Endodermal cell (in vitro differentiated cells): ENCODE measurements around the gene IMPDH1. TPM values are rescaled to one million over a fixed set of nuclear protein-coding genes. Genes with fewer than 3 reads are reported as not detected.
A peak's percentile ranks its signal among the peaks of the same experiment; 100 is the strongest.

Source experiments
- DNase-seq: peaks from one replicate; pipeline ENCODE4 v3.0.0-alpha.2; 2017
- H3K27ac ChIP-seq: 2 replicates; pipeline ENCODE4 v1.5.1; 2013; ENCODE audit warnings: mild to moderate bottlenecking, low read depth, low read length, moderate library complexity
- H3K27me3 ChIP-seq: 2 replicates; pipeline ENCODE4 v1.6.1; 2013; ENCODE audit warnings: mild to moderate bottlenecking, low read length, moderate library complexity; ENCODE audit not compliant: insufficient read depth, control insufficient read depth, poor library complexity, severe bottlenecking
- H3K36me3 ChIP-seq: 2 replicates; pipeline ENCODE4 v1.7.0; 2013; ENCODE audit warnings: mild to moderate bottlenecking, low read length, moderate library complexity; ENCODE audit not compliant: control insufficient read depth, insufficient read depth
- H3K4me1 ChIP-seq: one replicate; pipeline ENCODE4 v1.7.0; 2013; ENCODE audit warnings: low read length; ENCODE audit not compliant: control insufficient read depth, insufficient read depth
- H3K4me3 ChIP-seq: 2 replicates; pipeline ENCODE4 v1.5.1; 2013; ENCODE audit warnings: mild to moderate bottlenecking, low read length, moderate library complexity
- H3K9ac ChIP-seq: 2 replicates; pipeline ENCODE4 v1.6.1; 2013; ENCODE audit warnings: mild to moderate bottlenecking, low read length, moderate library complexity; ENCODE audit not compliant: poor library complexity, severe bottlenecking; ENCODE audit errors: extremely low read depth
- H3K9me3 ChIP-seq: 2 replicates; pipeline ENCODE4 v1.6.1; 2013; ENCODE audit warnings: mild to moderate bottlenecking, low read length, moderate library complexity; ENCODE audit not compliant: control insufficient read depth
- H3K27ac Mint-ChIP-seq: 2 replicates; pipeline ENCODE4 v1.8.0; 2020; ENCODE audit warnings: mixed read lengths
- H3K27me3 Mint-ChIP-seq: 2 replicates; pipeline ENCODE4 v1.8.0; 2021; ENCODE audit warnings: mild to moderate bottlenecking, mixed read lengths; ENCODE audit not compliant: insufficient read depth
- H3K36me3 Mint-ChIP-seq: 2 replicates; pipeline ENCODE4 v1.8.0; 2020; ENCODE audit warnings: low read depth, mixed read lengths
- H3K4me1 Mint-ChIP-seq: 2 replicates; pipeline ENCODE4 v1.8.0; 2020; ENCODE audit warnings: mixed read lengths
- H3K4me3 Mint-ChIP-seq: 2 replicates; pipeline ENCODE4 v1.8.0; 2020; ENCODE audit warnings: mild to moderate bottlenecking, moderate library complexity, mixed read lengths
- H3K9me3 Mint-ChIP-seq: 2 replicates; pipeline ENCODE4 v1.8.0; 2020; ENCODE audit warnings: mild to moderate bottlenecking, mixed read lengths
- CTCF ChIP-seq: fragments of 200-600 bp; sonication (generic); conservative IDR thresholded peaks from 2 replicates; pipeline ENCODE4 v1.5.0; 2021; ENCODE audit warnings: antibody characterized with exemption, mild to moderate bottlenecking
- WGBS, 2 experiments: methylation state at CpG; one replicate each; pipeline versions ENCODE4 v1.1.5 to v1.1.7; 2013; ENCODE audit warnings: missing lambda C conversion rate in 2 of 2, mixed read lengths in 1 of 2; ENCODE audit not compliant: insufficient coverage in 1 of 2, insufficient read length in 1 of 2; 5-methylcytosine and 5-hydroxymethylcytosine counted together
- total RNA-seq, 2 donors: library from RNA; stranded (reverse); fragmentation: NEBNext Ultra II Directional in 1 of 2; extraction: Animal tissue kit (Norgen Biotek cat#: 25700) in 1 of 2; gene quantifications; 2 replicates in 1 of 2; 3 replicates in 1 of 2; pipeline ENCODE4 v1.2.1, GENCODE V29; 2021

Gene IMPDH1
- total RNA-seq, 2 donors from 2014 or later = 13.4 to 16.5 TPM

- DNase-seq = no peak
- Mint-ChIP-seq H3K27me3 (peaks cover under 1% of the 10 kb centered on the region), H3K4me3 (peak overlapping the region; percentile 95), H3K9me3 (no peaks in the 10 kb centered on the region), H3K36me3 (peaks cover 13% of the 10 kb centered on the region), H3K27ac (peak overlapping the region; percentile 95), H3K4me1 (peaks cover 39% of the 10 kb centered on the region)
- TF ChIP-seq CTCF = no peak
- Histone ChIP-seq H3K4me1 (peaks cover 16% of the 10 kb centered on the region), H3K27ac (peak overlapping the region; percentile 92), H3K4me3 (peak overlapping the region; percentile 99), H3K36me3 (peaks cover 10% of the 10 kb centered on the region), H3K9me3 (no peaks in the 10 kb centered on the region), H3K27me3 (no peaks in the 10 kb centered on the region), H3K9ac (peak overlapping the region; percentile 88)
- 0 to 5% methylated on average over 3 to 5 of the region's 5 CpGs for WGBS, 2 experiments
Measured at GRCh38 chr7:128456255-128456725, 46.5 kb upstream of the IMPDH1 start.

- DNase-seq = peak; percentile 93
- H3K9me3 ChIP-seq = no peaks in the 10 kb centered on the region
- Mint-ChIP-seq H3K27ac (peak within 1 kb of the TSS; percentile 95), H3K4me1 (peaks cover 39% of the 10 kb centered on the region), H3K27me3 (peaks cover 6% of the 10 kb centered on the region), H3K4me3 (peak within 1 kb of the TSS; percentile 95), H3K9me3 (no peaks in the 10 kb centered on the region), H3K36me3 (peaks cover 13% of the 10 kb centered on the region)
- peak; percentile 37 for TF ChIP-seq CTCF
- H3K4me3 ChIP-seq = peak within 1 kb of the TSS; percentile 99
- peaks cover 16% of the 10 kb centered on the region for H3K4me1 ChIP-seq
- H3K36me3 ChIP-seq = peaks cover 10% of the 10 kb centered on the region
- peak within 1 kb of the TSS; percentile 92 for H3K27ac ChIP-seq
- WGBS, 2 experiments = 1 to 2% methylated on average over 32 to 64 of the region's 64 CpGs
- H3K9ac ChIP-seq = peak within 1 kb of the TSS; percentile 88
- no peaks in the 10 kb centered on the region for H3K27me3 ChIP-seq
Measured at GRCh38 chr7:128455543-128456254, 45.9 kb upstream of the IMPDH1 start, which contains the start of gene HILPDA. Gene HILPDA (plus strand): TSS chr7:128455878. CDS start chr7:128457269, 1,391 bp downstream.

- no peaks in the 10 kb centered on the region for H3K9me3 Mint-ChIP-seq
- Histone ChIP-seq H3K27me3 (no peaks in the 10 kb centered on the region), H3K4me3 (peak overlapping the region; percentile 99), H3K27ac (peak overlapping the region; percentile 39), H3K9ac (peak overlapping the region; percentile 88), H3K36me3 (peaks cover 10% of the 10 kb centered on the region), H3K9me3 (no peaks in the 10 kb centered on the region), H3K4me1 (peaks cover 16% of the 10 kb centered on the region)
- peak overlapping the region; percentile 95 for H3K4me3 Mint-ChIP-seq
- 69 to 70% methylated on average over 16 to 25 of the region's 25 CpGs for WGBS, 2 experiments
- H3K36me3 Mint-ChIP-seq = peaks cover 13% of the 10 kb centered on the region
- TF ChIP-seq CTCF = no peak
- H3K27ac Mint-ChIP-seq = peak overlapping the region; percentile 94
- H3K4me1 Mint-ChIP-seq = peaks cover 39% of the 10 kb centered on the region
- H3K27me3 Mint-ChIP-seq = peaks cover 13% of the 10 kb centered on the region
- no peak for DNase-seq
Measured at GRCh38 chr7:128454808-128455542, 45.2 kb upstream of the IMPDH1 start.
